Lower leg skin (tissue), 4 donors: ENCODE results near the gene PITPNC1. TPM values are rescaled to one million over a fixed set of nuclear protein-coding genes. Genes with fewer than 3 reads are reported as not detected.

Source experiments
- DNase-seq, 2 donors: peaks; one replicate each; pipeline ENCODE4 v3.0.0-alpha.2; 2019; ENCODE audit warnings: low spot score in 2 of 2
- H3K4me3 ChIP-seq: fragments of 200-600 bp; sonication (generic); 2 replicates; pipeline ENCODE4 v1.5.1; 2017; ENCODE audit warnings: mild to moderate bottlenecking, low read depth; ENCODE audit not compliant: poor library complexity, severe bottlenecking
- CTCF ChIP-seq, 3 donors: fragments of 450-650 bp; IDR thresholded peaks; one replicate each; pipeline ENCODE4 v1.5.1; 2016; ENCODE audit warnings: antibody characterized with exemption in 3 of 3, mild to moderate bottlenecking in 3 of 3, moderate library complexity in 2 of 3
- POLR2A ChIP-seq, 2 donors: fragments of 450-650 bp; IDR thresholded peaks; one replicate each; pipeline ENCODE4 v1.6.1; 2016 to 2017; ENCODE audit warnings: antibody characterized with exemption in 2 of 2, mild to moderate bottlenecking in 1 of 2, moderate library complexity in 1 of 2
- WGBS, 2 donors: methylation state at CpG; one replicate each; pipeline ENCODE4 v1.1.5; 2018; 5-methylcytosine and 5-hydroxymethylcytosine counted together
- intact Hi-C: fragments of 100-400 bp; cut with DNase I; formaldehyde crosslinking; loops from one replicate; pipeline ENCODE4 v1.15.0; 2023; ENCODE audit warnings: low total_unique reads
- total RNA-seq, 4 donors: library from RNA; depleted of rRNA; stranded (reverse); fragments of >200 nt; gene quantifications; one replicate each; pipeline ENCODE4 v1.1.0, GENCODE V29; 2016

Gene PITPNC1
- total RNA-seq, 4 donors from 2014 or later = 1.7 to 8.2 (median 4.6) TPM

- no peak overlapping the region for H3K4me3 ChIP-seq
- no peak for DNase-seq
- intact Hi-C loops = loop anchor here (10.0 kb wide), 1 partner anchor 84 kb away; no protein-coding TSS in a partner anchor
- TF ChIP-seq POLR2A (IDR thresholded peaks at IDR 0.05) = no peak
- WGBS, 2 donors = 66 to 68% methylated on average over 9 of the region's 9 CpGs
These were observed 13.7 kb downstream of the PITPNC1 start for GRCh38 chr17:67390646-67391361.

GRCh38 chr17:67392111-67392510 is 15.0 kb downstream of the PITPNC1 start:
- 95 to 97% methylated on average over 6 of the region's 6 CpGs for WGBS, 2 donors
- DNase-seq = no peak
- intact Hi-C loops = loop anchor here (10.0 kb wide), 1 partner anchor 83 kb away; no protein-coding TSS in a partner anchor
- TF ChIP-seq CTCF (IDR thresholded peaks at IDR 0.05) (no peak), POLR2A (IDR thresholded peaks at IDR 0.05) (no peak)
- H3K4me3 ChIP-seq = no peak overlapping the region

- intact Hi-C loops = loop anchor here (10.0 kb wide), 1 partner anchor 81 kb away; no protein-coding TSS in a partner anchor
- no peak for DNase-seq
- 94 to 96% methylated on average over 9 of the region's 9 CpGs for WGBS, 2 donors
- TF ChIP-seq CTCF (IDR thresholded peaks at IDR 0.05) = no peak
- no peak for TF ChIP-seq POLR2A (IDR thresholded peaks at IDR 0.05)
- no peak overlapping the region for H3K4me3 ChIP-seq
These were observed 16.8 kb downstream of the PITPNC1 start for GRCh38 chr17:67393809-67394397.

- no peak for TF ChIP-seq POLR2A (IDR thresholded peaks at IDR 0.05)
These were observed 22.6 kb downstream of the PITPNC1 start for GRCh38 chr17:67399676-67400075.

DNA sequence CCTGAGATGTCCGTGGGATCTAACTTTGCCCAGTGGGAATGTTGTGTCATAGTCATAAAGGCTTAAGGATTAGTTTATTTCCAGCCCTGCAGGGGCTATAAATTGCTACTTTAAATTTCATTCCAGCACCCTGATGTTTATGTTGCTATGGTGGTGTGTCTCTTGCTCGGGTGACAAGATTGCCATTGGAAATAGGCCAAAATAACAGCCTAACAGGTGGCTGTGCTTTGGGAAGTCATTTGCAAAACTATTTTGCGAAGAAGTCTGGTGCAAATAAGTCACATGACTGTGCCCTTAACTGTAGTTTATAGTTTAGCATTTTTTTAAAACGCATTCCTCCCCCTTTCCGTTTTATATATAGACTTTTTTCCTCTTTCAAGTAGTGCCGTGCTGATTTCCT is 23.1 kb downstream of the PITPNC1 start:
- no peak for TF ChIP-seq CTCF (IDR thresholded peaks at IDR 0.05)
- TF ChIP-seq POLR2A (IDR thresholded peaks at IDR 0.05) = no peak
- H3K4me3 ChIP-seq = no peak overlapping the region
- WGBS, 2 donors = 45 to 49% methylated on average over 6 of the region's 6 CpGs
- DNase-seq = no peak
- intact Hi-C loops = no loop called here

More at GRCh38 chr17:67399676-67400075, 22.6 kb downstream of the PITPNC1 start:
- 82 to 97% methylated on average over 3 of the region's 3 CpGs for WGBS, 2 donors
- intact Hi-C loops = loop anchor here (10.0 kb wide), 1 partner anchor 75 kb away; no protein-coding TSS in a partner anchor
- no peak for DNase-seq
- H3K4me3 ChIP-seq = no peak overlapping the region

DNA sequence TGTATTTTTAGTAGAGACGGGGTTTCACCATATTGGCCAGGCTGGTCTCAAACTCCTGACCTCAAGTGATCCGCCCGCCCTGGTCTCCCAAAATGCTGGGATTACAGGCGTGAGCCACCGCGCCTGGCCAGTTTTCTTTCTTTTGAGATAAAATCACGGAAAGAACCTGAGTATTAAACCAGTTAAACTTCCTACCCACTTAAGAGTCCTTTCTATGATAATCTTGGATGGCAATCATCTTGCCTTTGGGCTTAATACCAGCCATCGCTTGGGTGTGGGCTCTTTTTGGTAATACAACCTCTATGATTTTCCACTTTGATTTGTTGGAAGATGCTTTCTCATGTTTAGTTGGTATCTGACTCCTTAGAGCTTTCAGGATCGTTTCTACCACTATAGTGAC is 24.0 kb downstream of the PITPNC1 start:
- TF ChIP-seq CTCF (IDR thresholded peaks at IDR 0.05) (no peak), POLR2A (IDR thresholded peaks at IDR 0.05) (no peak)
- intact Hi-C loops = no loop called here
- no peak overlapping the region for H3K4me3 ChIP-seq
- WGBS, 2 donors = 47 to 65% methylated on average over 9 of the region's 9 CpGs
- no peak for DNase-seq
